Stimulated activated CD4-positive, alpha-beta T cell treated with anti-CD3 and anti-CD28 coated beads, Interleukin-4, amount 100 ng/mL, for 24 hours (primary cell): ENCODE data around the gene TTC24.
"Not testable (repeated sequence)": the region's sequence is repeated elsewhere in the genome, so short reads cannot be mapped to it uniquely, and the experiment has no call there.

Experiments
- DNase-seq: peaks from one replicate; pipeline ENCODE4 v3.0.0-alpha.2; 2020

The TTC24 gene

GRCh38 chr1:156612666-156613065 lies 33.1 kb downstream of the TTC24 start:
- no peak for DNase-seq

DNA sequence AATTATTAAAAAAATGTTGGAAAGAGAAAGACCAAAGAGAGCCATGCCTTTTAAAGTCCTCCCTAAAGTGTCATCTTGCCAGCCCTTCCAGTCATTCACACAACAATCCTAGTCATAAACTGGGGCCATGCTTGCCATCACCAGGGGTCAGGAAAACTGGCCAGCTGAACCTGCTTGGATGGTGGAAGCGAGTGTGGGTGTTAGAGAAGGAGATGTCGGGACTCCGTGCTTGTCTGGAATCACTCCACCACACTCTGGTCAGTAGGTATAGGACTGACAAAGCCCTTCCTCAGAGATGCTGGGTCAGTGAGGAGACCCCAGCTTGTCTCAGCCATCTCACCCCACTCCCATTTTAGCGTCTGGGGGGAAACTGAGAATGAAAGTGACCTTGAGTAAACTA lies 36.4 kb downstream of the TTC24 start:
- DNase-seq = no peak

DNA sequence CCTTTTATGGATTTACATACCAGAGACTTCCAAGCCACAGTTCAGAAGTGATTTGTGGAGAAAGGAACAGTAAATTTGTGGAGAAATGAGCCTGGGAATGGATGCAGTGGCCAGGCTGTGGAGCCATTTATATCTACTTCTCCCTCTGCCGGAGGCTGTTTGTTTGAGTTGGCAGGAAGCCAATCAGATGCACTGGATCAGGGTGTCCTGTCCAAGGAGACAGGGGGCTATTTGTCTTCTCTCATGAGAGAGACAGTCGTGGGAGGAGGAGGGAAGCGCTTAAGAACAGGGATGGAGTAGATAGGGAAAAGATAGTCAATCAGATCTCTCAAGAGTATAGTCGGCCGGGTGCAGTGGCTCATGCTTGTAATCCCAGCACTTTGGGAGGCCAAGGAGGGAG lies 36.9 kb downstream of the TTC24 start:
- no peak for DNase-seq

DNA sequence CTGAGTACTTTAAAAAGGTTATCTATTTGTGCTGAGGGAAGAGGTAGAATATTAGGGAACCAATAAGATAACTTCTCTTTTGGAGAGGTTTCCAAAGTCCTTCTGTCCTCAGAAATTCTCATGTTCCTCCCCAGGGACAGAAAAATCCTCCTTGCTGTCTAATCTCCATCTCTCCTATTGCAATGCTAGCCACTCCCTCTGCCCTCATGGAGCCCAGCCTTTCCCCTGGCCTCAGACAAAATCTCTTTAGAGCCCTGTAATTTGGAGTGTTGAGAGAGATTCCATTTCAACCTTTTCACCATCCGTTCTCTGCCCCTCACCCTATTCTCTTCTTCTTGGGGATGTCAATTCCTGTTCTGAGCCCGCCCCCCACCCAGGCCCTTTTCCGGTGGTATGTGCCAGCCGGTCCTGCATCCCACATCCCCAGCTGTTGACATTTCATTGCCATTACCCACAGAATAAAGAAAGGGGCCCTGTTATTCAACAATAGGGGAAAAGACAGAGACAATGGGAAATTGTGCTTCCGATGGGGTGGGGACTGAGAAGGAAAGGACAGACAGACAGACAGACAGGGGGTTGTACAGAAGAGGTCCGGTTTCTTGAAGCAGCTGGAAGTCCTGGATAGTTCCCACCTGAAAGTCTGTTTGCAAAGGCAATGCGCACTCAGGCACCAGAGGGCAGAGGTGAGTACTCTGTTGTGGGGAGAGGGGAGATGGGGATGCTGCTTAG lies 39.5 kb downstream of the TTC24 start, which contains the start of gene HAPLN2:
Gene HAPLN2 (plus strand): TSS at position 563 of the 729 bp plus-strand sequence. CDS start 4,076 bp downstream, outside the sequence.
- DNase-seq = peak; percentile 30

DNA sequence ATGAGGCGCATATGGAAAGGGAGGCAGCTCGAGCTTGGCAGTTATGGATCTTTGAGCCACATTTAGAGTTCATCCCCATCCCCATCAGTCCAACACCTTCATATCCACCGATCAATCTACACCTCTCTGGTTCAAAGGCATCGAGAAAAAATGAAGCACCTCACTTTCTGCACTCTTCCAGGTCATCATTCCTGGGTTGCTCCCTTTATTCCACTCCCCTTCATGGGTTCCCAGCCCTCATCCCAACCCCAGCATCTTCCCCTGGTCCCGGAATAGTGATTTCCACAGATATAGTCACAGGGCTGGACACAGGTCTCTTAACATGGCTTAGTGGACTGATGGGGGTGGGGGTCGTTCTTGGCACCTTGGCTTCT lies 40.0 kb downstream of the TTC24 start:
- no peak for DNase-seq

- DNase-seq = no peak
Observed at GRCh38 chr1:156622581-156623297, 43.2 kb downstream of the TTC24 start.

DNA sequence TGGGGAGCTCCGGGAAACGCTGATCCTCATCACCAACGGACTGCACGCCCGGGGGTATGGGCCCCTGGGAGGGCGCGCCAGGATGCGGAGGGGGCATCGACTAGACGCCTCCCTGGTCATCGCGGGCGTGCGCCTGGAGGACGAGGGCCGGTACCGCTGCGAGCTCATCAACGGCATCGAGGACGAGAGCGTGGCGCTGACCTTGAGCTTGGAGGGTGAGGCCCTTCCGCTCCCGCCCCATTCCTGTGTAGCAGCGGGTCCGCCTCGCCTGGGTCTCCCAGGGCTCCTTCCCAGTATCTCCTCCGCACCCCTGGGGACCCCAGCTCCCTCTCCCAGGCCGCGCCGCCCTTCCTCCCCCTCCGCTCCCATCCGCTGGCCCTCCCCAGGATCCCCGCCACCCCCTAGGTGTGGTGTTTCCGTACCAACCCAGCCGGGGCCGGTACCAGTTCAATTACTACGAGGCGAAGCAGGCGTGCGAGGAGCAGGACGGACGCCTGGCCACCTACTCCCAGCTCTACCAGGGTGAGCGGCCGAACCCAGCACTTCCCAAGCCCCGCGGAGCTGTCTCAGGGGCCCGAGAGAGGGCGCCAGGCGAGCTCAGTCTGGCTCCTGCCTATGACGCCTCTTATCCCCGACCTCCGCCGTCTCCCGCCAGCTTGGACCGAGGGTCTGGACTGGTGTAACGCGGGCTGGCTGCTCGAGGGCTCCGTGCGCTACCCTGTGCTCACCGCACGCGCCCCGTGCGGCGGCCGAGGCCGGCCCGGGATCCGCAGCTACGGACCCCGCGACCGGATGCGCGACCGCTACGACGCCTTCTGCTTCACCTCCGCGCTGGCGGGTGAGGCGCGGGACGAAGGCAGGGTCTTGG lies 44.7 kb downstream of the TTC24 start:
- DNase-seq = peak; percentile 40

- no peak for DNase-seq
Observed at GRCh38 chr1:156624814-156625435, 45.4 kb downstream of the TTC24 start.

DNA sequence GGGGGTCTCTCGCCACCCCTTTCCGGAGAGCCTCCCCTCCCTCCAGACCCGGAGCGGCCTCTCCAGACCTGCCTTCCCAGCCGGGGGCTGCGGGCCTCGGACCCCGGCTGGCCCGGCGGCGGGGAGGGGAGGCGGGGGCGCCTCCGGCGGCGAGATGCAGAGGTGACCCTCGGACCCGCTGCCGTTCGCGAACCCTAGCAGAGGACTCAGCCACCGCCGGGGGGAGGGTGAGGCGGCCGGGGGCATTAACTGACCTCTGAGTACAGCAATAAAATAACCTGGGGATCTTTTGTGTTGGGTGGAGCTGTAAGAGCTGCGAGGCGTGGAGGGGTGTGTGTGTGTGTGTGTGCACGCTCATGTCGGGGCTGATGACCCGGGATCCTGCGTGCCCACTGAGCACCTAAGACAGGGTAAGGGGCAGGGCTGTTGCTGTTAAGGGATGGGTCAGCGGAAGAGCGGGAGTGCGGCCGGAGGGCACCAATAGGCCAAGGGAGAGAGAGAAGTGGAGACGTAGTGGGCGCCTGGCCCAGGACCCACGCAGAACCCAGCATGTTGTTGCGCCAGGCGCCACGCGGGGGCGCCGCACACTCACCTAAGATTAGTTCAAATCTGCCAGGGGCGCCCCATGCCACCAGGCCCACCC lies 46.0 kb downstream of the TTC24 start:
- peak; percentile 67 for DNase-seq

GRCh38 chr1:156626079-156626438 lies 46.5 kb downstream of the TTC24 start:
- DNase-seq = no peak

DNA sequence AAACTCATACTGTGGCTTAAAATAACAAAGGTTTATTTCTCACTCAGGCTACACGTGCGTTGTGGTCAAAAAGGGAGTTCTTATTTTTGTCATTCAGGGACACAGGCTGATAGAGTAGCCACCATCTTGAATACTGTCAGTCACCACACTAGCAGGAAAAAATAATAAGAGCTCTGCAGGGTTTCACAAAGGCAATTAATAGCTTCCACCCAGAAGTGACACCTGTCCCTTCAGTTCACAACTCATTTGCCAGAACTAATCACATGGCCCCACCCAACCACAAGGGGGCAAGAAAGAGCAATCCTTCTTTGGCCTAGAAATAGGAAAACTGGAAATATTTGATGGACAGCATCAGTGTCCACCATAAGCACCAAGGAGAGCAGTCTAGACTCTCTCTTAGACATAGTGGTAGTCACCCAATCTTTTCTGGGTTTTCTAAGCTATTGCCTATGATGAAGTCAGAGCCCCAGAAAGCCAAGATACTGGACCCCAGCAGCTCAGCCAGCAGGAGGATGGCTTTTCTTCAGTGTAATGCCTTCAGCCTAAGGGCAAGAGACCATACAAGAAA lies 47.9 kb downstream of the TTC24 start:
- DNase-seq = peak; percentile 44

GRCh38 chr1:156629823-156630449 lies 50.4 kb downstream of the TTC24 start:
- no peak for DNase-seq

DNA sequence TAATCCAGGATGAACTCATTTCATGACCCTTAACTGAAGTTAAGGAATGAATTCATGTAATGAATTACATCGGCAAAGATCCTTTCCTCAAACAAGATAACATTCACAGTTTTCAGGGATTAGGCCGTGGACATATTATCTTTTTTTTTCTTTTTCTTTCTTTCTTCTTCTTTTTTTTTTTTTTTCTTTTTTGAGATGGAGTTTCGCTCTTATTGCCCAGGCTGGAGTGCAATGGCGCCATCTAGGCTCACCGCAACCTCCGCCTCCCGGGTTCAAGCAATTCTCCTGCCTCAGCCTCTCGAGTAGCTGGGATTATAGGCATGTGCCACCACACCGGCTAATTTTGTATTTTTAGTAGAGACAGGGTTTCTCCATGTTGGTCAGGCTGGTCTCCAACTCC lies 51.6 kb downstream of the TTC24 start:
- DNase-seq = not testable (repeated sequence)

- no peak for DNase-seq
Observed at GRCh38 chr1:156632355-156632754, 52.8 kb downstream of the TTC24 start.
